Transverse colon (tissue), 3 donors: Measurements from ENCODE around the gene MAB21L3.

Source experiments
- CTCF ChIP-seq, 5 experiments: fragments of 200-600 bp in 3 of 5; fragments of 450-650 bp in 2 of 5; sonication (generic) in 3 of 5; IDR thresholded peaks; 1 replicate in 2 of 5; 2 replicates in 3 of 5; pipeline ENCODE4 v1.5.1; 2016 to 2017; ENCODE audit warnings: antibody characterized with exemption in 5 of 5, inconsistent platforms in 3 of 5, mild to moderate bottlenecking in 2 of 5, moderate library complexity in 1 of 5
- POLR2A ChIP-seq: fragments of 450-650 bp; IDR thresholded peaks from one replicate; pipeline ENCODE4 v1.6.1; 2016; ENCODE audit warnings: antibody characterized with exemption, mild to moderate bottlenecking, moderate library complexity

- no peak for TF ChIP-seq CTCF (IDR thresholded peaks at IDR 0.05)
- TF ChIP-seq POLR2A, result no peak
Observed at GRCh38 chr1:116133696-116134475, 22.7 kb downstream of the MAB21L3 start.
